NCI-H187 (cell line): ENCODE measurements around the gene FSTL1.
"Not testable (repeated sequence)": the region's sequence is repeated elsewhere in the genome, so short reads cannot be mapped to it uniquely, and the experiment has no call there.

ENCODE experiments used
- DNase-seq, 2 experiments: peaks; one replicate each; lab custom pipeline; 2025; lab: John Stamatoyannopoulos, UW

FSTL1 gene

DNA sequence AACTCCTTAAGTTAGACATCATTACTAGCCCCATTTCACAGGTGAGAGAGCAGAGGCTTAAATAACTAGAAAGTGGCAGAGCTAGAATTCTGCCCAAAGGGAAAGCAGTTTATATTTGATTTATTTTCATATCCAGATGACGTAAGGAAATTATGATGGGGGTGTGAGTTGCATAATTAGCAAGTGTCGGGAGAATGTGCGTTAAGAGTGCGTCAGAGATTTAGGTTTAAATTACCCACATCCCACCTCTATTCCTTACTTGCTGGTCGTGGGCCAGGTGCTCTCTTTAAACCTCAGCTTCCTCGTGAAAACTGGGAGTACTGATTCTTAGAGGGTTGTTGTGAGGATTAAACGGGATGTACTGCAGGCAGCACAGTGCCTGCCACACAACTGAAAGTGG is 32.3 kb downstream of the FSTL1 start:
- no peak for DNase-seq

DNA sequence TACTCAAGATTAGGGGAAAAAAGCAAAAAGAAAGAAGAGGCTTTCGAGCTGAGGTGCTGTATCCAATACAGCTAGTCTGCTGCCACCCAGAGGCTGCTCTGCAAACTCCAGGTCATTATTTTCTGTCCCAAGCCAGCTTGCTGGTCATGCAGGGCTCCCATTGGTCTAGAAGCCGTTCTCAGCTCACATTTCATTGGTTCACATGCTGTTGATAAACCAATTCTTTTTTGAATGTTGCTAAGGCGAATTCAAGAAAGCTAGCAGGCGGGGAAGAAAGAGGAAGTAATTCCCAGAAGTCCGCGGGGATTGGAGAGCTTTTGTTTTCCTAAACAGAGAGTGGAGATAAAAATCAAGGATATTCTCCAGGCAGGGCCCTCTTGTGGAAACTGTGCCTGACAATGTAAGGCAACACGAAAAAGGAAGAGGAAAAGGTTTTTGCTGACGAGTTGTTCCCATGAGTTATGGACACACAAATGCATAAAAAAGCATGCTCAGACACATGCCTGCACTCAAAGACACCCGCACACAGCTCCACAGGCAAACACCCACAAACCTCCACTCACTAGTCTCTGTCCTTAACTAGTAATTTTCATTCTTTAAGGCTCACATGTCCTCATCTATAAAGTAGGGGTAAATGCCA is 33.4 kb downstream of the FSTL1 start:
- DNase-seq, result peak; percentile 79 to 90

DNA sequence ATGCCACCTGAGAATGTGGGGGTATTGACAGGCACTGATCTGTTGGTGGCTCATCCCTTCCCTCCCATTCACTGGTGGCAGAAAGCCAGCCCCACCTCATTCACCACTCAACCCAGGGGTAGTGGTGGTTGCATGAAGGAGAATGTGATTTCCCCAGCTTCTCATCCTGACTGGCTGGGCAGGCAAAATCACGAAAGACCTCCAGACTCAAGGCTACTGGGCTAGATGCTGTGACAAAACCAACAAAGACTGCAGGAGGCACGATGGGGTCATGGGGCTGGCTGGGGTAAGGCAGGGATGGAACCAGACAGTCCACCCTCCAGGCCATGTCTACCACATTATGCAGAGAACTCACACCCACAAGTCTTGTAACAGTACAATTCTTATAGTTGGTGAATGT is 33.9 kb downstream of the FSTL1 start:
- no peak for DNase-seq

GRCh38 chr3:120415756-120416155 is 35.0 kb downstream of the FSTL1 start:
- DNase-seq, result no peak

DNA sequence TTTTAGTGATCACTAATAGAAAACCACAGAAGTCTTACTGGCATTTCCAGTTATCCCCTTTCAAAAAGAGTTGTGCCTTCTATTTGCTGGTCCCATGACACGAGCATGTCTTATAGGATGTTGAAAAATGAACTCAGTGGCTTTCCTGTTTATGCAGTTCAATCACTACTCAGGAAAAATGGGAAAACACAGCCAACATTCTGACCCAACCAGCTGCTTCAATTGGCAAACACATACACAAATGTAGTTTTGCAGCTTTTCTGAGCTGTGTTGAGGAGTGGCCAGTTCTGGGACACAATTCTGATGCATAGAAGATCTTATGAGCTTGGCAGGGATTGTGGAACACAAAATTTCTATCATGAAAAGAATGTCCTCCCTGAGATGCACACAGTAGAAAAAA is 40.3 kb downstream of the FSTL1 start:
- DNase-seq, result no peak

DNA sequence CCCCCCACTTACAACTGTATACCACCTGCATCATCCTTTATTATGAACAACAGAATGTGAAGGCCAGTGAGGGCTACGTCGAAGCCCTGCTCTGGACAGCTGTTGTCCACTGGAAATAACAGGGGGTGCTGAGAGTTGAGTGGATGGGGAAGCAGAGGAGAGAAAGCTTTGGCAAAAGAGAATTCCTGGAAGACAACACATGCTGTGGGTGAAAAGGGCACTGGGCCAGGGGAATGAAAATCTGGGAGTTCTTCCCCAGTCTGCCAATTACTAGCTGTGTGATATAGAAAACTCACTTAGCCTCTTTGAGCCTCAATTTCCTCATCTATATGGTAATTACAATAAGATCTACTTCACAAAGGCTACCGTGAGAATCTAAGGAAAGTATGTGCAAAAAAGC is 40.7 kb downstream of the FSTL1 start:
- DNase-seq, result no peak

DNA sequence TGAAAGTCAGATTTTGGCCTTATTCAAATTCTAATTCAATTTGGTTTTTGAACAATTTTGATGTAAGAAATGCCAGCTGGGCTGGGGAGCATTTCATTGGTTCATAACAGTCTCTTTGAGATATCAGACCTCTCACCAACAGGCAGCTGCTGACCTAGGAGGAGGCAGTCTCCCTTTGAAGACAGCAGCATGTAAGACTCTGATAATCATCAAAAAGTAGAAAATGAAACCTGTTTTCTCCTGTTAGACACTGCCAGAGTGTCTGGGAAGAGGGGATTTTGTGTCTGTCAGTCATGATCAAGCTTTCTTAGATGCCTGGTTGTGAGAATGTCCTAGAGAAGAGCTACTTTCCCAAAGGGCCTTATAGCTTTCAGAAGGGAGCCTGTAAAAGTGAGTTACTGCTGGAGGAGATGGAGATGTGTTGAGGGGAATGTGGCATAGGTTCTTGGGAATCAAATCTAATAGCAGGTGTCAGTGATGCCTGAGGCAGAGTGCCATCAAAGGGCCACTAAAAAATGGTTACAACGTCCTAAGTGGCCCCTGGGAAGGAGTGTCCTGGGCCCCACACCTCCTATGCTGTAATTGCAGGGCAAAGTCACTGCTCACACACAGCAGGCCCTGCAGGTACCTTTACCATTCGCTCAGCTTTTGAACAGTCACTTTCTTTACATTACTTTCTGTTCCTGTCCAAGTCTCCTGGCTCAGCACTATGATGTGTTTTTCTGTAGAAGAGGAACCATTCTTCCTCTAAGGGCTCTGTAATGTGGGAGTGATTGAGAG is 43.1 kb downstream of the FSTL1 start:
- no peak for DNase-seq

- no peak for DNase-seq
Measured at GRCh38 chr3:120404876-120405275, 45.9 kb downstream of the FSTL1 start.

- no peak for DNase-seq
Measured at GRCh38 chr3:120402257-120402656, 48.5 kb downstream of the FSTL1 start.

DNA sequence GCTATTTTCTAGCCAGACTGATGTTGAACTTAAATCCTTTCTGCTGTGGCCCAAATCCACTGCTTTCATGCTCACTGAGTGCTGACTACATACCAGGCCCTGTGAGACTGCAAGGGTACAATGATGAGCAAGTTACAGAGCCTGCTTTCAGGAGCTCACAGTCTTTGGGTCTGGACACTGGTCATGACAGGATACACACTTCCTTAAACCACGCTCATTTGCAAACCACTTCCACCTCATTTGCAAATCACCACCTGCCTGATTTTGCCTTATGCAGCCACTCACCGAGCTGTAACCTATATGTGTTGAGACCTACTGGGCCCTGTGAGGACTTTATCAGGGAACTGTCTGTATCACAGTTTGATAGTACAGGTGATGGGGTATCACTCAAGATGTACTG is 51.4 kb downstream of the FSTL1 start:
- DNase-seq, result no peak

DNA sequence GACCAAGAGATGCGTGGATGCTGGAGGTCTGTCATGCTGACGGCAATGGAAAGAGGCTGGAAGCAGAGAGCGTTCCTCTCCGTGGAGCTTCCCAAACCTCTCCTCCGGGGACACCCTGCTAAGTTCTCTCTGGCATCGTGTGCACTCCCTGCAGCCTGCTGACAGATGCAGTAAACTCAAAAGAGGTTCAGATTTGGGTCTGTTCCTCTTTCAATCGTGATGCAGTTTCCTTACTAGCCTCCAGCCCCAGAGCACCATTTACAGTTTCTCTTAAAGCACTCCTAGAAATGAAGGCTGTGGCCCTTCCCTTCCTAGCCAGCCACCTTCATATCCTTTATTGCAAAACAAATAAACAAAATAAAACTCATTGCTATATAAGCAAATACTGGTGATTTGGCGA is 54.3 kb downstream of the FSTL1 start:
- no peak for DNase-seq

DNA sequence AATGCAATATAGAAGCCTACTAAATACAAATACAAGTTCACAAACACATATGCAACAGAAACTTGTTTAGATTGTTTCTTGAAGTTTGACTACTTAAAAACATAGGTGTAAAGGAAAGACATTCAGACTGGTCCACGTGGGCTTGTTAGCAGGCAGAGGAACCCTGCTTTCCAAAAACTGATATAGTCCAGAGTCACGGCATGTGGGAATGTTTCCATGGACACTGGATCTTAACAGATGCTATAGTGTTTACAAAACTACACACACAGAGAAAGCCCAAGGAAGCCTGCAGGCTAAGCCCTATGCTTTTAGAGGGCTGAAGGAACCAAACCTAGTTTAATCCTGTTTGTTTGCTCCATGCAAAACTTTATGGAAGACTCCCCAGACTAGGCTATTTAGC is 56.4 kb downstream of the FSTL1 start:
- no peak for DNase-seq

- no peak for DNase-seq
Measured at GRCh38 chr3:120393761-120394160, 57.0 kb downstream of the FSTL1 start.

DNA sequence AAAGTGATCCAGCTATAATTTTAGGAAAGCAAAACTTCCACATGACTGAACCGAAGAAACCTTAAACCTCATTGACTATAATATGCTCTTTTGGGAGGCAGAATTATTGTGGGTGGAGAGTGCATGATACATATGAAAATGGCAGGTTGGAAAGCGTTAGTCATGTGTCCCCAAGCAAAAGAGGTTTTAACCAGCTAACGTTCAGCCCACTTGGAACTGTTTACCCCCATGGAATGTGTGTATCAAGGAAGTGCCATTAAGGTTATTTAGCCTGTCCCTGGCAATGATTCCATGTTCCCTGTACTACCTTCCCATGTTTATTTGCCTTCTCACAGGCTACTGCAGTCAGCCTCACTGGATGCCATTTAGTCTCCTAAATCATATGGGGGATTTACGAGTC is 57.5 kb downstream of the FSTL1 start:
- no peak for DNase-seq

- no peak for DNase-seq
Measured at GRCh38 chr3:120382941-120383447, 67.8 kb downstream of the FSTL1 start.

GRCh38 chr3:120381503-120381902 is 69.3 kb downstream of the FSTL1 start:
- no peak for DNase-seq

DNA sequence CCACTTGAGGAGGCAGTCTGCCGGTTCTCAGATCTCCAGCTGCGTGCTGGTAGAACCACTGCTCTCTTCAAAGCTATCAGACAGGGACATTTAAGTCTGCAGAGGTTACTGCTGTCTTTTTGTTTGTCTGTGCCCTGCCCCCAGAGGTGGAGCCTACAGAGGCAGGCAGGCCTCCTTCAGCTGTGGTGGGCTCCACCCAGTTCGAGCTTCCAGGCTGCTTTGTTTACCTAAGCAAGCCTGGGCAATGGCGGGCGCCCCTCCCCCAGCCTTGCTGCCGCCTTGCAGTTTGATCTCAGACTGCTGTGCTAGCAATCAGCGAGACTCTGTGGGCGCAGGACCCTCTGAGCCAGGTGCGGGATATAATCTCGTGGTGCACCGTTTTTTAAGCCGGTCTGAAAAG is 72.8 kb downstream of the FSTL1 start:
- not testable (repeated sequence) for DNase-seq

GRCh38 chr3:120370463-120370862 is 80.3 kb downstream of the FSTL1 start:
- no peak for DNase-seq

GRCh38 chr3:120369037-120369467 is 81.7 kb downstream of the FSTL1 start:
- no peak for DNase-seq

- no peak for DNase-seq
Measured at GRCh38 chr3:120368172-120368571, 82.6 kb downstream of the FSTL1 start.

DNA sequence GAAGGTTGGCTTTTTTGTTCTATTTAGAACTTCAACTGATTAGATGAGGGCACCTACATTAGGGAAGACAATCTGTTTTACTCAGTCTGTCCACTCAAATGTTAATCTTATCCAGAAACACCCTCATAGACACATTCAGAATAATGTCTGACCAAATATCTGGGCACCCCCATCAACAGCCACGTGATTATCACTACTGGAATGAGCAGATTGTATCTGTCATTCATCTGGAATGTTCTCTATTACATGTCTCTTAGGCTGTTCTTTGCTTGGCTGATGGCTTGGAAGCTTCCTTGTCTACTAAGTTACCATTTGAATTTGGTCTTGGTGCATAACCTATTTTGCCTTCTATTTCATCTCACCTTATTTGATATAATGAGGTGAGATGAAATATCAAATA is 86.0 kb downstream of the FSTL1 start:
- no peak for DNase-seq

GRCh38 chr3:120364101-120364500 is 86.7 kb downstream of the FSTL1 start:
- no peak for DNase-seq

DNA sequence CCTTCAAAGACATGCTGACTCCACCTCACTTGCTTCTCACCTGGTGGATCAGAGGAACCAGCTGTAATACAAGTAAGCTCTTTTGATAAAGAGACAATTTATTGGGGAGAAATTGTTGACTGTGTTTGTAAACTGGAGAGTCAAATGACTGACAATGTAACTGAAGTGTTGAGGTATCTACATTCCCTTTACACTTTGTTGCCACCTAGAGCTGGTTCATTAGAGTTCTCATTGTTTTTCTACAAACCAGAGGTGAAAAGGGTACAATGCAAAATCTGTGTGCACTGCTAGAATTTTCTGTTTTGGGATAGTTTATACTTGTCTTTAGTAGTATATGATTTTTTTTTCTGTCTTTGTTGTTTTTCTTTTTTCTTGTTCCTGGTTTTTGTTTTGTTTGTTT is 93.0 kb downstream of the FSTL1 start:
- DNase-seq, result no peak

DNA sequence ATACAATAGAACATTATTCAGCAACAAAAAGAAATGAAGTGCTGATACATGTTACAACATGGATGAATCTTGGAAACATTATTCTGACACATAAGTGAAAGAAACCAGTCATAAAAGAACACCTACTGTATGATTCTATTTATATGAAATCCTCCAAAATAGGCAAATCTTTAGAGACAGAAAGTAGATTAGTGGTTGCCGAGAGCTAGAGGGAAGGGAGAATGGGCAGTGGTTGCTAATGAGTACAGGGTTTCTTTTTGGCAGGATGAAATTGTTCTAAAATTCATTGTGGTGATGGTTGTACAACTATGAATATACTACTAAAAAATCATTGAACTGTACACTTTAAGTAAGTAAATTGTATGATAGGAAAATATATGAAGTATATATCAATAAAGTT is 95.3 kb downstream of the FSTL1 start:
- DNase-seq, result no peak
